ENCODE measurements around the gene OOEP. TPM values are rescaled to one million over a fixed set of nuclear protein-coding genes. Genes with fewer than 3 reads are reported as not detected.
A peak's percentile ranks its signal among the peaks of the same experiment; 100 is the strongest.

OOEP gene
- polyA plus RNA-seq, 1 of the 3 experiments (the other 2 are of a cell fraction), result not detected

GRCh38 chr6:73394577-73395354 lies 25.1 kb upstream of the OOEP start, which contains the start of gene DDX43:
DDX43 (plus strand) TSS chr6:73394828; CDS start chr6:73394906, 78 bp downstream.
- Histone ChIP-seq H4K20me1 (ENCODE audit: insufficient read depth) (no peaks in the 10 kb centered on the region), H2AFZ (ENCODE audit: low read depth) (no peak within 1 kb of the TSS), H3K27me3 (ENCODE audit: insufficient read depth) (no peaks in the 10 kb centered on the region), H3K36me3 (replicated peaks in 1 of 2; ENCODE audit: control insufficient read depth in 1 of 2, insufficient read depth in 2 of 2, low read length in 1 of 2) (no peaks in the 10 kb centered on the region), H3F3A (replicated peaks; ENCODE audit: insufficient read depth) (no peaks in the 10 kb centered on the region), H3K79me2 (ENCODE audit: insufficient read depth) (no peaks in the 10 kb centered on the region), H3K9me2 (no peaks in the 10 kb centered on the region), H3K9ac (no peak within 1 kb of the TSS), H3K27ac (ENCODE audit: low read depth in 2 of 2, low read length in 1 of 2) (no peak within 1 kb of the TSS), H3K4me3 (ENCODE audit: low read depth in 2 of 2, low read length in 1 of 2) (no peak within 1 kb of the TSS), H3K4me1 (ENCODE audit: control insufficient read depth in 1 of 2, insufficient read depth in 2 of 2, low read depth in 1 of 2, low read length in 1 of 2) (no peaks in the 10 kb centered on the region), H3K9me3 (no peaks in the 10 kb centered on the region), H3K4me2 (no peak within 1 kb of the TSS)
- ChIA-PET POLR2A (no interaction called here), CTCF (interaction anchor here (1.1 kb wide), 1 partner anchor 14 kb away, joined by 4 read pairs; no protein-coding TSS in a partner anchor)
- no peak for TF ChIP-seq EP300 (IDR thresholded peaks at IDR 0.05; ENCODE audit: borderline replicate concordance in 1 of 2, low read depth in 1 of 2, low read length in 1 of 2)
- TF ChIP-seq TCF12 (IDR thresholded peaks at IDR 0.05), result no peak
- no peak for TF ChIP-seq MXI1 (IDR thresholded peaks at IDR 0.05; ENCODE audit: low read depth, low read length)
- TF ChIP-seq CHD2 (IDR thresholded peaks at IDR 0.05; ENCODE audit: low read length, partially characterized antibody), result no peak
- TF ChIP-seq EZH2phosphoT487 (IDR thresholded peaks at IDR 0.05; ENCODE audit: borderline replicate concordance, low read depth), result no peak
- no peak for TF ChIP-seq CTCF (IDR thresholded peaks at IDR 0.05)
- TF ChIP-seq TEAD4 (IDR thresholded peaks at IDR 0.05; ENCODE audit: borderline replicate concordance, insufficient read depth), result no peak
- TF ChIP-seq RAD21 (IDR thresholded peaks at IDR 0.05; ENCODE audit: low read length), result no peak
- no peak for TF ChIP-seq USF2 (IDR thresholded peaks at IDR 0.05; ENCODE audit: borderline replicate concordance, low read depth, low read length)
- TF ChIP-seq NRF1 (IDR thresholded peaks at IDR 0.05; ENCODE audit: low read depth, low read length), result no peak
- no peak for TF ChIP-seq IRF3 (IDR thresholded peaks at IDR 0.05; ENCODE audit: low read depth, low read length)
- TF ChIP-seq JUND (IDR thresholded peaks at IDR 0.05), result no peak
- no peak for TF ChIP-seq RFX5 (IDR thresholded peaks at IDR 0.05; ENCODE audit: low read length)
- no peak for TF ChIP-seq FOXJ3 (CRISPR knock-in tag; IDR thresholded peaks at IDR 0.05)
- no peak for TF ChIP-seq GABPA (IDR thresholded peaks at IDR 0.05; ENCODE audit: low read depth)
- TF ChIP-seq FOXM1 (IDR thresholded peaks at IDR 0.05; ENCODE audit: low read depth), result no peak
- no peak for TF ChIP-seq NFIC (IDR thresholded peaks at IDR 0.05; ENCODE audit: borderline replicate concordance)
- no peak for TF ChIP-seq RCOR1 (IDR thresholded peaks at IDR 0.05; ENCODE audit: low read length)
- 91% methylated on average over 51 of the region's 54 CpGs for WGBS (ENCODE audit: low lambda C conversion rate)
- peak; percentile 29 for DNase-seq

All from SK-N-SH (cell line).